ENCODE data around the gene VWA2.

- TF ChIP-seq CTCF (conservative IDR thresholded peaks at IDR 0.05; ENCODE audit: low read length) (no peak), EZH2phosphoT487 (IDR thresholded peaks at IDR 0.05; ENCODE audit: borderline replicate concordance) (no peak)
Observed at GRCh38 chr10:114286921-114287320, 47.9 kb downstream of the VWA2 start.
